GM21723 (cell line): ENCODE data around the gene ST6GALNAC3.

ENCODE experiments used
- ATAC-seq: cut with Tn5 transposase; IDR thresholded peaks from one replicate; pipeline ENCODE4 v1.9.1; 2021; ENCODE audit warnings: mild to moderate bottlenecking, moderate library complexity; ENCODE audit not compliant: unreplicated experiment

Gene ST6GALNAC3

GRCh38 chr1:76669131-76669530, 594.6 kb downstream of the ST6GALNAC3 start:
- no peak for ATAC-seq

GRCh38 chr1:76669624-76670315, 595.2 kb downstream of the ST6GALNAC3 start:
- no peak for ATAC-seq

- no peak for ATAC-seq
These were observed 600.2 kb downstream of the ST6GALNAC3 start for GRCh38 chr1:76674689-76675210.

GRCh38 chr1:76677416-76678405, 603.2 kb downstream of the ST6GALNAC3 start:
- no peak for ATAC-seq

- no peak for ATAC-seq
These were observed 605.1 kb downstream of the ST6GALNAC3 start for GRCh38 chr1:76679534-76680152.

GRCh38 chr1:76680651-76681050, 606.1 kb downstream of the ST6GALNAC3 start:
- ATAC-seq = no peak

GRCh38 chr1:76682138-76682537, 607.6 kb downstream of the ST6GALNAC3 start:
- no peak for ATAC-seq
